Activated B cell treated with CpG ODN at 0.5 μM for 24 hours (primary cell): ENCODE results near the gene IRF2BP2. TPM values are rescaled to one million over a fixed set of nuclear protein-coding genes. Genes with fewer than 3 reads are reported as not detected.

Experiments used
- ATAC-seq: fragments of 200-7000 bp; cut with Tn5 transposase; one replicate; pipeline ENCODE4 v1.10.0; 2021; ENCODE audit warnings: low read depth, mild to moderate bottlenecking, moderate library complexity
- CTCF ChIA-PET: fragments of 350-600 bp; sonication (Branson Sonifier 250); formaldehyde crosslinking; loops from one replicate; lab custom pipeline; 2021; ENCODE audit warnings: antibody characterized with exemption; lab: Charles Lee
- POLR2A ChIA-PET: fragments of 350-600 bp; sonication (Branson Sonifier 250); formaldehyde crosslinking; loops from one replicate; lab custom pipeline; 2021; ENCODE audit warnings: antibody characterized with exemption; lab: Charles Lee
- DNase-seq: peaks from one replicate; pipeline ENCODE4 v3.0.0; 2022
- H3K27ac Mint-ChIP-seq: one replicate; pipeline ENCODE4 v1.8.0; 2020; ENCODE audit warnings: mixed read lengths
- H3K27me3 Mint-ChIP-seq: one replicate; pipeline ENCODE4 v1.8.0; 2021; ENCODE audit warnings: mixed read lengths
- H3K36me3 Mint-ChIP-seq: one replicate; pipeline ENCODE4 v1.8.0; 2021; ENCODE audit warnings: low read depth, mixed read lengths
- H3K4me1 Mint-ChIP-seq: one replicate; pipeline ENCODE4 v1.8.0; 2021; ENCODE audit warnings: mixed read lengths
- H3K4me3 Mint-ChIP-seq: one replicate; pipeline ENCODE4 v1.8.0; 2020; ENCODE audit warnings: mild to moderate bottlenecking, mixed read lengths
- H3K9me3 Mint-ChIP-seq: one replicate; pipeline ENCODE4 v1.8.0; 2020; ENCODE audit warnings: mixed read lengths
- intact Hi-C: fragments of 100-400 bp; cut with micrococcal nuclease; formaldehyde crosslinking; loops from one replicate; pipeline ENCODE4 v1.15.1; 2024
- total RNA-seq: library from RNA; stranded (reverse); gene quantifications from 2 replicates; pipeline ENCODE4 v1.2.3, GENCODE V29; 2022
- TF ChIP-seq, protein P1 (sequence below): fragments of 200-600 bp; IDR thresholded peaks from one replicate; pipeline ENCODE4 v1.8.0; 2022; ENCODE audit warnings: antibody characterized with exemption, mild to moderate bottlenecking

Gene IRF2BP2
- total RNA-seq, 1 donor from 2014 or later = 121 TPM

DNA sequence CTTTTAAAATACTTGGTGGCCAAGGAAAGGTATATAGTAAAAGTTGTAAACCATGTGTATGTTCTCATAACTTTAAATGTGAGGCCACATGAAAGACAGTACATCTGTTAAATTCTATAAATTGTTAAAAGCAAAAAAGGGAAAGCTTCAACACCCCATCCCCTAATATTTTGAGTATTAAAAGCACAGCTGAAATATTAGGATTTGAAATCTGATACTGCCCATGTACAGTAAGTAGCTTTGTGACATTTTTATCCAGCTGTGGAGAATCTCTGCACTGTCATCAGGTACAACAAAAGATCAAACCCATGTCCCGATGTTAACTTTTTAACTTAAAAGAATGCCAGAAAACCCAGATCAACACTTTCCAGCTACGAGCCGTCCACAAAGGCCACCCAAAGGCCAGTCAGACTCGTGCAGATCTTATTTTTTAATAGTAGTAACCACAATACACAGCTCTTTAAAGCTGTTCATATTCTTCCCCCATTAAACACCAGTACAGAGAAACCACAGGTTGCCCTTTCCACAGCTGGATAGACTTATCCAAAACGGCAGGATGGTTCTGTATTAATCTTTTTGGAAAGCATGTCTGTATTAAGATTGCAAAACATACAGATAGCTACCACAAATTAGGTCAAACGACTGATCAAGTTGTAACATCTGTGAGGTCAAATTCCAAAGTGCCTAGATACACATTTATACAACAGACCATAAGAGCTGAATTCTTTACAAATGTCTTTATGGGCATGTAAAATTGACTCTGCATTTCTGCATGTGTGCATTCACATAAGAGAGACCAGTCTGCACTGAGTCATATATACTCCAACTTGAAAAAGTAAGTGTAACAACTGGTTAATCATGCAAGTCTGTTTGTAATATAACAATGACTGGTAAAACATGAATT lies 5.2 kb downstream of the IRF2BP2 start:
- intact Hi-C loops = loop anchor here (5.0 to 10.0 kb wide), 5 partner anchors 127 to 1540 kb away; partner anchors contain the start of genes ARID4B, B3GALNT2, COA6 and GGPS1
- ChIA-PET CTCF (interaction anchor here (0.7 to 2.9 kb wide), 5 partner anchors 105 to 487 kb away, joined by 3 to 10 read pairs (median 3); no protein-coding TSS in a partner anchor), POLR2A (interaction anchor here (0.7 to 7.0 kb wide), 14 partner anchors 8 to 556 kb away, joined by 3 to 49 read pairs (median 4); partner anchors contain the start of genes RBM34 and TARBP1)
- Mint-ChIP-seq H3K4me3 (peak overlapping the region; percentile 90), H3K36me3 (peaks cover 52% of the 10 kb centered on the region), H3K27me3 (no peaks in the 10 kb centered on the region), H3K27ac (peak overlapping the region; percentile 97), H3K4me1 (peaks cover 78% of the 10 kb centered on the region), H3K9me3 (no peaks in the 10 kb centered on the region)
- DNase-seq = no peak
- ATAC-seq = no peak
- TF ChIP-seq, protein P1, sequence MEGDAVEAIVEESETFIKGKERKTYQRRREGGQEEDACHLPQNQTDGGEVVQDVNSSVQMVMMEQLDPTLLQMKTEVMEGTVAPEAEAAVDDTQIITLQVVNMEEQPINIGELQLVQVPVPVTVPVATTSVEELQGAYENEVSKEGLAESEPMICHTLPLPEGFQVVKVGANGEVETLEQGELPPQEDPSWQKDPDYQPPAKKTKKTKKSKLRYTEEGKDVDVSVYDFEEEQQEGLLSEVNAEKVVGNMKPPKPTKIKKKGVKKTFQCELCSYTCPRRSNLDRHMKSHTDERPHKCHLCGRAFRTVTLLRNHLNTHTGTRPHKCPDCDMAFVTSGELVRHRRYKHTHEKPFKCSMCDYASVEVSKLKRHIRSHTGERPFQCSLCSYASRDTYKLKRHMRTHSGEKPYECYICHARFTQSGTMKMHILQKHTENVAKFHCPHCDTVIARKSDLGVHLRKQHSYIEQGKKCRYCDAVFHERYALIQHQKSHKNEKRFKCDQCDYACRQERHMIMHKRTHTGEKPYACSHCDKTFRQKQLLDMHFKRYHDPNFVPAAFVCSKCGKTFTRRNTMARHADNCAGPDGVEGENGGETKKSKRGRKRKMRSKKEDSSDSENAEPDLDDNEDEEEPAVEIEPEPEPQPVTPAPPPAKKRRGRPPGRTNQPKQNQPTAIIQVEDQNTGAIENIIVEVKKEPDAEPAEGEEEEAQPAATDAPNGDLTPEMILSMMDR = no peak

DNA sequence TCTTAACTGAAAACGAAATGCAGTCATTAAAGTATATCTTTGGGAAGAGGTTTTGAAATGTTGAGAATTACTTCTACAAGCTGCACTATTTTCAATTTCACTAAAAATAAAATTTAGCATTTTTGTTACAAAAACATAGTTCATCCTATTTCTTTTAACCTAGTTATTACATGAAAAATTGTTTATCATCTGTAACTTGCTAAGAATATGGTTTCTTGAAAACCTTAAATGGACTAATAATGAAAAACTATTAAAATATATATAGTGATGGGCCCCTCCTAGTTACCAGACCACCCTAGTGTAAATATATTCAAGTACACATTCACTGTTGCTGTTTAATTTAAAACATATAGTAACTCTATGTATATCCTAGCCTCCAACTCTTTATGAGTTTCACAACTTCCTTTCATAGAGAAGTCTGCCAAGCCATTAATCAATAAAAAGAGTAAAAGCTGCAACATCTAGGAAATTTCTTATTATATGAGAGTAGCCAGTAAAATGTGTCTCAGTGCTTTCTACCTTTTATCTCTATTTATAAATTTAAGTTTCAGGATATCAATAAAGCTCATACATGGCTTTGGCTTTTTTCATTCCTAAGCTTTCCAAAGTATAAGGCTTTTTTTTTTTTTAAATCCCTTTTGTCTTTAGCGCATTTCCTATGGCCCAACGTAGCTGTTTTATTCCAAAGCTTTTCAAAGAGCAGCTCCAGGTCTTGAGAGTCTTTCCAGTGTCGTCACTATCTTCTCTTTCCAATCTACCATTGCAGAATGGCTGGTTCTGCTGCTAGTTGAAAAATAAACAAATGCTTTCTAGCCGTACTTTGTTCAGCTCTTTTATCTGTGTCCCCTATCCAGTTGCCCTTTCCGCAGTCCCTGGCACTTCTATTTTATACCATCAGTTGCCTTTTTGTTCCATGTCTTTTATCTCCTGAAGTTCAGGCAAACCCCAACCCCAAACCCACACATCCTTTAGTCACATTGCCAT lies 6.5 kb downstream of the IRF2BP2 start:
- no peaks in the 10 kb centered on the region for H3K9me3 Mint-ChIP-seq
- ChIA-PET CTCF (interaction anchor here (0.8 to 2.3 kb wide), 4 partner anchors 8 to 488 kb away, joined by 3 to 10 read pairs (median 4); no protein-coding TSS in a partner anchor), POLR2A (interaction anchor here (0.7 to 7.0 kb wide), 11 partner anchors 9 to 480 kb away, joined by 3 to 49 read pairs (median 5); partner anchors contain the start of genes COA6 and TARBP1)
- peak overlapping the region; percentile 71 for H3K27ac Mint-ChIP-seq
- H3K27me3 Mint-ChIP-seq = no peaks in the 10 kb centered on the region
- peak overlapping the region; percentile 90 for H3K4me3 Mint-ChIP-seq
- TF ChIP-seq, protein P1 = no peak
- intact Hi-C loops = loop anchor here (5.0 to 10.0 kb wide), 5 partner anchors 126 to 1541 kb away; partner anchors contain the start of genes ARID4B, B3GALNT2, COA6 and GGPS1
- DNase-seq (no peak), ATAC-seq (no peak)
- peaks cover 91% of the 10 kb centered on the region for H3K4me1 Mint-ChIP-seq
- peaks cover 52% of the 10 kb centered on the region for H3K36me3 Mint-ChIP-seq

DNA sequence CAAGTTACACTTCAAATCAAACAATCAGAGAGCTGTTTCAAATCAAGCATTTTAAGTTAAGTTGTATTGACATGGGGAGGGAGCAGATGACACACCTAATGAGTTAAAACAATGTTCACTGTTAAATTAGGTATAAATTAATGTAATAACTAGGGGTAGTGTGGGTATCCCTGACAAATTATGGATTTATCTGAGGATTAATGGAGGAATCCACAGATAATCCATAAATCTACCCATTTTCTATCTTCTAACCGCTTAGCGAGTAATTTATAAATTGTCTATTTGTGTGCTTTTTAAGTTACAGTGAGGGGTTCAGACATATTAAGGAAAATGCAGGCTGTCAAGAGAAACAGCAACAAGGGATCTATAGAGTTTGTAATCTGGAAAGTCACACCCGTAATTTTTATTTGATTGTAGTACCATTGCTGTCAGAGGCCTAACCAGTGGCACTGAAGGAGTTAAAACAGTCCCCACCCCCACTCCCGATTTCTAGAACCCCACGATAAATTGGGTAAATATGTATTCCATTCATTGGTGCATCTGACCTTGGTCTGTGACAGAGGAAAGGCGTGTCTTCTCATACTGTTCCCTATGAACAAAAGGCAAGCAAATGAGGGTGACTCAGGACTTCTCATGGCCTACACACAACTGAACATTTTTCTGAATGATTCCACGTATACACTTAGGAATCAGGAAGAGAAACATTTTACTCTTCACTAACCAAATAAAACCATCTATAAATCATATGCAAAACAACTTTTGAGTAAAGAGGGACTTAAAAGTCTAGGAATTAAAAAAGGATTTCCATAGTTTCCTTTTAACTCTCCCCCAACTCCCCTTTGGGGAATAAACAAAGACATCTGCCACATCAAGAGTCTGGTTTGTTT lies 7.4 kb downstream of the IRF2BP2 start:
- Mint-ChIP-seq H3K4me1 (peaks cover 92% of the 10 kb centered on the region), H3K9me3 (no peaks in the 10 kb centered on the region), H3K4me3 (peak overlapping the region; percentile 72), H3K36me3 (peaks cover 45% of the 10 kb centered on the region), H3K27ac (peak overlapping the region; percentile 71), H3K27me3 (no peaks in the 10 kb centered on the region)
- TF ChIP-seq, protein P1 = no peak
- intact Hi-C loops = loop anchor here (5.0 to 10.0 kb wide), 5 partner anchors 125 to 1542 kb away; partner anchors contain the start of genes ARID4B, B3GALNT2, COA6 and GGPS1
- no peak for DNase-seq
- no peak for ATAC-seq
- POLR2A ChIA-PET = interaction anchor here (0.6 to 7.0 kb wide), 13 partner anchors 9 to 488 kb away, joined by 3 to 148 read pairs (median 4); partner anchors contain the start of genes COA6 and IRF2BP2
- CTCF ChIA-PET = interaction anchor here (1.2 to 2.3 kb wide), 4 partner anchors 103 to 481 kb away, joined by 5 to 10 read pairs (median 8); no protein-coding TSS in a partner anchor
